A549 (cell line): ENCODE measurements around the gene PRDM11. TPM values are rescaled to one million over a fixed set of nuclear protein-coding genes. Genes with fewer than 3 reads are reported as not detected.

ENCODE experiments used
- ATAC-seq, 2 experiments: fragments of 200-7000 bp in 1 of 2; fragments of >200 bp in 1 of 2; cut with Nextera tagmentation in 1 of 2; cut with Tn5 transposase in 1 of 2; 3 replicates each; pipeline versions ENCODE4 v1.8.0 to v1.9.1; 2018 to 2020; ENCODE audit warnings: mild to moderate bottlenecking in 1 of 2, moderate library complexity in 1 of 2
- CTCF ChIA-PET: fragments of 300-600 bp; sonication (Branson Sonifier 250); formaldehyde crosslinking; extraction: SDS; loops from one replicate; lab custom pipeline; 2021; ENCODE audit warnings: antibody characterized with exemption, inconsistent platforms; lab: Yijun Ruan, JAX
- POLR2A ChIA-PET: fragments of 350-600 bp; formaldehyde crosslinking; extraction: SDS; loops from one replicate; lab custom pipeline; 2021; ENCODE audit warnings: antibody characterized with exemption, inconsistent platforms; lab: Yijun Ruan, JAX
- DNase-seq, 2 experiments: peaks; one replicate each; pipeline versions ENCODE4 v3.0.0 to v3.0.0-alpha.2; 2011 to 2016; ENCODE audit warnings: low read depth in 1 of 2, low spot score in 1 of 2
- FAIRE-seq: peaks from 2 replicates; lab custom pipeline; 2011; peaks lifted over from hg19 to GRCh38; lab: Jason Lieb, UNC
- H3K27ac ChIP-seq, 2 experiments: fragments of >200 bp; sonication (Bioruptor Twin); formaldehyde crosslinking; 3 replicates each; pipeline ENCODE4 v1.5.1; 2016 to 2017
- H3K4me1 ChIP-seq: fragments of >200 bp; sonication (Bioruptor Twin); formaldehyde crosslinking; 3 replicates; pipeline ENCODE4 v1.6.1; 2016
- H3K4me2 ChIP-seq: fragments of >200 bp; sonication (Bioruptor Twin); formaldehyde crosslinking; 3 replicates; pipeline ENCODE4 v1.6.1; 2016
- H3K4me3 ChIP-seq: fragments of >200 bp; sonication (Bioruptor Twin); formaldehyde crosslinking; 3 replicates; pipeline ENCODE4 v1.5.1; 2016
- H3K9me3 ChIP-seq: fragments of >200 bp; sonication (Bioruptor Twin); formaldehyde crosslinking; 3 replicates; pipeline ENCODE4 v1.6.1; 2016
- BCL3 ChIP-seq: fragments of >200 bp; sonication (Bioruptor Twin); formaldehyde crosslinking; IDR thresholded peaks from 3 replicates; pipeline ENCODE4 v1.6.1; 2016
- BHLHE40 ChIP-seq: IDR thresholded peaks from 2 replicates; pipeline ENCODE4 v1.6.1; 2012; ENCODE audit warnings: low read depth, low read length, inconsistent platforms
- CBX2 ChIP-seq: fragments of 200-600 bp; sonication (generic); IDR thresholded peaks from 2 replicates; pipeline ENCODE4 v1.6.1; 2016; ENCODE audit warnings: low read depth, mild to moderate bottlenecking, borderline replicate concordance
- CHD2 ChIP-seq: fragments of 150-350 bp; IDR thresholded peaks from 2 replicates; pipeline ENCODE4 v1.6.1; 2014; ENCODE audit warnings: low read length; ENCODE audit not compliant: partially characterized antibody
- CHD4 ChIP-seq: fragments of 200-600 bp; sonication (generic); IDR thresholded peaks from 2 replicates; pipeline ENCODE4 v1.6.1; 2016; ENCODE audit warnings: antibody characterized with exemption, mild to moderate bottlenecking, borderline replicate concordance
- E2F6 ChIP-seq: IDR thresholded peaks from 2 replicates; pipeline ENCODE4 v1.6.1; 2012; ENCODE audit warnings: low read depth, borderline replicate concordance
- EHMT2 ChIP-seq: fragments of 200-600 bp; sonication (generic); IDR thresholded peaks from 2 replicates; pipeline ENCODE4 v1.6.1; 2016; ENCODE audit warnings: antibody characterized with exemption, low read depth, mild to moderate bottlenecking, moderate library complexity
- ELK1 ChIP-seq: fragments of 150-350 bp; IDR thresholded peaks from 2 replicates; pipeline ENCODE4 v1.6.1; 2014; ENCODE audit warnings: low read depth, mild to moderate bottlenecking, low read length
- FOXS1 ChIP-seq: fragments of 250-450 bp; sonication (Bioruptor Pico); IDR thresholded peaks from 2 replicates; pipeline ENCODE4 v1.5.0; 2020; ENCODE audit warnings: mild to moderate bottlenecking, moderate library complexity
- HES2 ChIP-seq: fragments of >200 bp; sonication (Bioruptor Twin); formaldehyde crosslinking; IDR thresholded peaks from 2 replicates; pipeline ENCODE4 v1.6.1; 2016
- HEYL ChIP-seq: fragments of 250-450 bp; sonication (Bioruptor Pico); IDR thresholded peaks from 2 replicates; pipeline ENCODE4 v1.8.0; 2021; ENCODE audit warnings: mild to moderate bottlenecking, moderate library complexity
- HOXA7 ChIP-seq: fragments of 250-450 bp; sonication (Bioruptor Pico); IDR thresholded peaks from 2 replicates; pipeline ENCODE4 v1.5.0; 2020; ENCODE audit warnings: mild to moderate bottlenecking, moderate library complexity
- HOXB13 ChIP-seq: fragments of 250-450 bp; sonication (Bioruptor Pico); IDR thresholded peaks from 2 replicates; pipeline ENCODE4 v1.5.0; 2020; ENCODE audit warnings: low read depth, mild to moderate bottlenecking, moderate library complexity
- KDM1A ChIP-seq: fragments of 200-600 bp; sonication (generic); IDR thresholded peaks from 2 replicates; pipeline ENCODE4 v1.6.1; 2016; ENCODE audit warnings: low read depth, mild to moderate bottlenecking
- KDM5A ChIP-seq: fragments of 200-600 bp; sonication (generic); IDR thresholded peaks from 2 replicates; pipeline ENCODE4 v1.6.1; 2016; ENCODE audit warnings: antibody characterized with exemption, mild to moderate bottlenecking
- MAFK ChIP-seq: fragments of 450-650 bp; IDR thresholded peaks from 2 replicates; pipeline ENCODE4 v1.6.1; 2014; ENCODE audit not compliant: partially characterized antibody
- MYC ChIP-seq: IDR thresholded peaks from 2 replicates; pipeline ENCODE4 v1.6.1; 2012; ENCODE audit warnings: mild to moderate bottlenecking, inconsistent platforms, low read length, improper control_type of control experiment, borderline replicate concordance
- NPAS2 ChIP-seq: fragments of 250-450 bp; sonication (Bioruptor Pico); IDR thresholded peaks from 2 replicates; pipeline ENCODE4 v1.8.0; 2022; ENCODE audit warnings: mild to moderate bottlenecking, moderate library complexity, borderline replicate concordance
- PHF8 ChIP-seq: fragments of 200-600 bp; sonication (generic); IDR thresholded peaks from 2 replicates; pipeline ENCODE4 v1.6.1; 2016; ENCODE audit warnings: low read depth, mild to moderate bottlenecking, antibody characterized with exemption, moderate library complexity, borderline replicate concordance
- POLR2A ChIP-seq: IDR thresholded peaks from 2 replicates; pipeline ENCODE4 v1.6.1; 2012; ENCODE audit warnings: mild to moderate bottlenecking, low read length
- RAD21 ChIP-seq, 2 experiments: fragments of >200 bp in 1 of 2; sonication (Bioruptor Twin) in 1 of 2; formaldehyde crosslinking in 1 of 2; IDR thresholded peaks in 1 of 2; conservative IDR thresholded peaks in 1 of 2; 2 replicates in 1 of 2; 3 replicates in 1 of 2; pipeline ENCODE4 v1.6.1; 2012 to 2018; ENCODE audit warnings: inconsistent platforms in 1 of 2
- RARB ChIP-seq: fragments of 250-450 bp; sonication (Bioruptor Pico); IDR thresholded peaks from 2 replicates; pipeline ENCODE4 v1.8.0; 2021; ENCODE audit warnings: mild to moderate bottlenecking, moderate library complexity
- RFX5 ChIP-seq: fragments of 450-650 bp; IDR thresholded peaks from 2 replicates; pipeline ENCODE4 v1.7.1; 2014; ENCODE audit warnings: antibody characterized with exemption, mild to moderate bottlenecking, moderate library complexity
- RNF2 ChIP-seq: fragments of 200-600 bp; sonication (generic); IDR thresholded peaks from 2 replicates; pipeline ENCODE4 v1.6.1; 2016; ENCODE audit warnings: low read depth, mild to moderate bottlenecking, antibody characterized with exemption, moderate library complexity, borderline replicate concordance
- SREBF2 ChIP-seq: fragments of 450-650 bp; IDR thresholded peaks from 2 replicates; pipeline ENCODE4 v1.6.1; 2014; ENCODE audit warnings: mild to moderate bottlenecking, moderate library complexity
- TP53 ChIP-seq: fragments of 250-450 bp; sonication (Bioruptor Pico); IDR thresholded peaks from 2 replicates; pipeline ENCODE4 v1.5.0; 2021; ENCODE audit warnings: mild to moderate bottlenecking, moderate library complexity
- USF2 ChIP-seq: fragments of 450-650 bp; IDR thresholded peaks from 2 replicates; pipeline ENCODE4 v1.6.1; 2014; ENCODE audit warnings: antibody characterized with exemption
- ZFP36 ChIP-seq: fragments of 450-650 bp; IDR thresholded peaks from 2 replicates; pipeline ENCODE4 v1.6.1; 2014; ENCODE audit warnings: borderline replicate concordance; ENCODE audit not compliant: partially characterized antibody
- ZSCAN20 ChIP-seq: fragments of 250-450 bp; sonication (Bioruptor Pico); IDR thresholded peaks from 2 replicates; pipeline ENCODE4 v1.8.0; 2022; ENCODE audit warnings: mild to moderate bottlenecking, moderate library complexity
- WGBS: methylation state at CpG from one replicate; pipeline ENCODE4 v1.1.6; 2017; ENCODE audit errors: missing lambda C conversion rate; 5-methylcytosine and 5-hydroxymethylcytosine counted together
- polyA plus RNA-seq, 4 experiments: library from polyadenylated mRNA; depleted of rRNA in 3 of 4; stranded (reverse); fragments of >200 nt; fragmentation: RNase III in 1 of 4; extraction: RNeasy Plus Mini Kit Qiagen cat#74134 plus additional on column Dnase treatment in 1 of 4; gene quantifications; 2 replicates in 3 of 4; 3 replicates in 1 of 4; pipeline ENCODE4 v1.2.3, GENCODE V29; 2011 to 2017

PRDM11 gene
- polyA plus RNA-seq, 2 of the 4 experiments (the other 2 are of a cell fraction) = 4.3 to 5.3 TPM

GRCh38 chr11:45245218-45246045 lies 99.0 kb downstream of the PRDM11 start (continued):
- TF ChIP-seq RFX5 = no peak
- TF ChIP-seq CBX2 = no peak
- TF ChIP-seq RAD21 (conservative IDR thresholded peaks at IDR 0.05 in 1 of 2, IDR thresholded peaks at IDR 0.05 in 1 of 2) = no peak
- TF ChIP-seq MYC = no peak
- no peak for TF ChIP-seq CHD4

GRCh38 chr11:45246241-45246640 lies 99.8 kb downstream of the PRDM11 start:
- no peak overlapping the region for H3K4me3 ChIP-seq
- no peak overlapping the region for H3K27ac ChIP-seq
- no peak for FAIRE-seq
- ChIA-PET POLR2A (no interaction called here), CTCF (interaction anchor here (0.9 to 4.1 kb wide), 7 partner anchors 12 to 142 kb away, joined by 3 to 32 read pairs (median 3); no protein-coding TSS in a partner anchor)
- 83% methylated on average over 8 of the region's 8 CpGs for WGBS
- TF ChIP-seq BHLHE40 (no peak), NPAS2 (CRISPR knock-in tag) (no peak), MYC (no peak), MAFK (no peak), RNF2 (no peak), CHD2 (no peak), EHMT2 (no peak), PHF8 (no peak), HEYL (CRISPR knock-in tag) (no peak), FOXS1 (CRISPR knock-in tag) (no peak), TP53 (CRISPR knock-in tag) (no peak), RARB (CRISPR knock-in tag) (no peak), HOXB13 (no peak), POLR2A (no peak), USF2 (no peak), CBX2 (no peak), HES2 (no peak), E2F6 (no peak), SREBF2 (no peak), ELK1 (no peak)
- no peak for DNase-seq
- no peaks in the 10 kb centered on the region for H3K4me1 ChIP-seq
- no peak overlapping the region for H3K4me2 ChIP-seq
- ATAC-seq = no peak
- no peaks in the 10 kb centered on the region for H3K9me3 ChIP-seq

- 39% methylated on average over 2 of the region's 2 CpGs for WGBS
- Histone ChIP-seq H3K4me1 (0 out of 3 replicates have a peak, but pooled peaks cover 3% of the 10 kb centered on the region), H3K27ac (no peak overlapping the region), H3K4me3 (no peak overlapping the region), H3K4me2 (no peak overlapping the region), H3K9me3 (no peaks in the 10 kb centered on the region)
- ATAC-seq (no peak), FAIRE-seq (no peak), DNase-seq (no peak)
- POLR2A ChIA-PET = no interaction called here
- CTCF ChIA-PET = interaction anchor here (0.8 to 4.1 kb wide), 5 partner anchors 13 to 320 kb away, joined by 3 to 32 read pairs (median 4); no protein-coding TSS in a partner anchor
- no peak for TF ChIP-seq ZFP36
- no peak for TF ChIP-seq KDM1A
- no peak for TF ChIP-seq HOXA7 (CRISPR knock-in tag)
- no peak for TF ChIP-seq KDM5A
- TF ChIP-seq BCL3 = no peak
- no peak for TF ChIP-seq MYC
- no peak for TF ChIP-seq ZSCAN20
These were observed 101.0 kb downstream of the PRDM11 start for GRCh38 chr11:45247433-45247832.
